ENCODE measurements around the gene SOCS1. TPM values are rescaled to one million over a fixed set of nuclear protein-coding genes. Genes with fewer than 3 reads are reported as not detected.
"Not testable (repeated sequence)": the region's sequence is repeated elsewhere in the genome, so short reads cannot be mapped to it uniquely, and the experiment has no call there.

The SOCS1 gene
- total RNA-seq, 1 experiment from 2014 or later: 2.3 TPM

- DNase-seq (ENCODE audit: low read depth): no peak
Measured at GRCh38 chr16:11231367-11231970, 24.5 kb downstream of the SOCS1 start.

DNA sequence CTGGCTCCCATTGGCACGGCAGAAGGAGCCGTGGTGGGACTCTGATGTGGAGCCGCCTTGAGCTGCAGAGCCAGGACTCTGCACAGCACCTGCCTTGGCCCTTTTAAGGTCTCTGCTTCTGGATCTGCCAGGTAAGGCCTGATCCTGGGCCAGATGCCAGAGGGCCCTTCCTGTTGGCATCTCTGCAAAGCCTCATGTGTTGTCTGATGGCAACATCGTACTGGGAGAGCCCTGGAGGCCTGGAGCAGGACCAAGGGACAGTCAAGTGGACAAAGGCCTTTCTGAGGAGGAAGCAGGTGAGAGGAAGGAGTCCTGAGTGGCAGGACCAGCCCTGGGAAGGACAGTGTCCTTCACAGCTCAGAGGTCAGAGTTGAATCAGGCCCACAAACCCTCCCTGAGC, 26.1 kb downstream of the SOCS1 start:
- DNase-seq (ENCODE audit: low read depth): no peak

DNA sequence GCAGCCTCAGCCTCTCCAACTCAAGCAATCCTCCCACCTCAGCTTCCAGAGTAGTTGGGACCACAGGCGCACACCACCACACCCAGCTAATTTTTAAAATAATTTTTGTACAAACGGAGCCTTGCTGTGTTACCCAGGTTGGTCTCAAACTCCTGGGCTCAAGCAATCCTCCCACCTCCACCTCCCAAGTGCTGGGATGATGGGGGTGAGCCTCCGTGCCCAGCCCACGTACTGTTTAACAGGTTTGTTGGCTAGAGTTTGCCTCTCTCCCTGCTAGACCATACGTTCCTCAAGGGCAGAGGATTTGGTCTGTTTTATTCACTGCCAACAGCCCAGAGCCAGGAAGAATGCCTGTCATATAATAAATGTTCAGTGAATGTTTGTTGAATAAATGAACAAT, 26.6 kb downstream of the SOCS1 start:
- DNase-seq (ENCODE audit: low read depth): no peak

DNA sequence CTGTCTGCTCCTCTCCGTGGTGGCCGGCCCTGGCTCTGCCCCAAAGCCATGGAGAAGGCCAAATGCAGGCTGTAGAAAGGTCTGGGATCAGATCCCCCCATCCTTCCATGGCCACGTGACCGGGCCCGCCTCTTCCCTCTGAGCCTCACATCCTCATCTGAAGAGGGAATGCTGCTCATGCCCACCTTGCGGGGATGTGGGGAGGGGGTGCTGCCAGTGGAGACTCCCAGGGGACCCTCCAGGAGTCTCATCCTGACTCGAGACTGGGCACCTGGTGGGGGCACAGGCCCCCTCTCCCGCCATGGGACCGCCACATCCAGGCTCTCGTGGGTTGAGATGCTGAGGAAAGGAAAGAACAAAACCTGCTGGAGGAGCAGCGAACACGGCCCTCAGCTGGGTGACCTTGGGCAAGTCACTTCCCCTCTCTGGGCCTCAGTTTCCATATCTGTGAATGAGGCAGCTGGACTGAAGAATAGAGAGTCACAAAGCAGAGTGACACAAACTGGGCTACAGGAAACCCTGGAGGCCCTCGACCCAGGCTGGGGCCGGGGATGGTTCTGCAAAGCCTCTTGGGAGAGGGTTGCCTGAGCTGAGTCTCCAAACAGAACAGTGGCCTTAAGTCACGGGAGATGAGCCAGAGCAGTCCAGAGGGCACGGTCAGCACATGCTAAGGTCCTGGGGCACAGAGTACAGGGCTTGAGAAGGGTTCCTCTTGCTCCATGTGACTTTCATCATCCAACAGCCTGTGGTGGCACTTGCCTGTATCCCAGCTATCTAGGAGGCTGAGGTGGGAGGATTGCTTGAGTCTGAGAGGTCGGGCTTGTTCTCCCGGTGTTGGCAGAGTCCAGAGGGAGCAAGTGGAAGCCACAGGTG, 30.1 kb downstream of the SOCS1 start:
- no peak for DNase-seq (ENCODE audit: low read depth)

GRCh38 chr16:11224894-11225676, 30.9 kb downstream of the SOCS1 start:
- DNase-seq (ENCODE audit: low read depth): no peak

DNA sequence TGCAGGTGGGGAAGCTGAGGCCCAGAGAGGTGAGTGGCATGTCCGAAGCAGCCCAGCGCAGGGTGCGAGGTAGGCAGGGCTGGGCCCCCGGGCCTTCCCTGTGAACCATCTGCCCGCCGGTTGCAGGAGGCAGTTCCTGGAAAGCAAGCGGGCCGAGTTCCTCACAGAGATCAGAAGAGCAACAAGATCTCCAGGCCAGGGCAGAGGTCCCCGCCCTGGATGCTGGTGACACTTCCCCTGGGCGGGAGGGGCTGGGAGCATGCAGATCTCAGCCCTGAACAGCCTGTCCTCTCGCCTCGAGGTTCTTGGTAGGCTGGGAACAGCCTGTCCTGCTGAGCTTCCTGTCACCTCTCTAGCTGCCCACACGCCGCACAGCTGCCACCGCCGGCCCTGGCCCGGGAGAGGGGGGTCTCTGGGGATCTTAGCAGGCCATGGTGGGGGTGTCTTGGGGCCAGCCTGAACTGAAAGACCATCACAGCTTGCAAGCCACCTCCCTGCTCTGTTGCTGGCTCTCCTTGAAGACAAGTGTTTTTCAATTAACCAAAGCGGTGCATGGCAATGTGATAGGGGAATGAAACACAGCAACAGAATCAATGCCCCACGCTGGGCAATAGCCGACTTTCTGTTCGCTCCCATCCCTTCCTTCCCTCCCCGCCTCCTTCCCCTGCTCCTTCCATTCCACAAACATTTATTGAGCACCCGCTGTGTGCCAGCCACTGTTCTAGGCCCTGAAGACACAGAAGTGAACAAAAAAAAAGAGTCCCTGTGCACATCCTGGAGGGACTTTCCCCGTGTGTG, 31.7 kb downstream of the SOCS1 start:
- DNase-seq (ENCODE audit: low read depth): no peak

GRCh38 chr16:11220507-11220906, 35.5 kb downstream of the SOCS1 start:
- DNase-seq (ENCODE audit: low read depth): not testable (repeated sequence)

DNA sequence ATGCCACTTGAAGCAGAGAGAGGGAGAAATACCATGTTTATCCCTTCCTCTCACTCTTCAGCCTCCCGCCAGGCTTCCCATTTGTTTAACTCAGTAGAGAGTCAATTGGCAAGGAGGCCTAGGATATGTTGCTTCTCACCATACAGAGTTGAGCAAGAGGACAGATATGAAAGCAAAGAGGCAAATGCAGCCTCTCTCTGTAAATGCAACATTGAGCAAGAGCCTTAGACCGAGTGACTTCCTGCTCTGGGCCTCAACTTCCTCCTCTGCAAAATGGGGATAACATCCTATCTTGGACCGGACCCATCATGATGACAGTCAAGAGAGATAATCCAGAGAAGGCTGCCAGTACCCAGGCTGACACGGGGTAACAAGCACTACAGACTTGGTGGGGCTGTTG, 36.8 kb downstream of the SOCS1 start:
- DNase-seq (ENCODE audit: low read depth): no peak

DNA sequence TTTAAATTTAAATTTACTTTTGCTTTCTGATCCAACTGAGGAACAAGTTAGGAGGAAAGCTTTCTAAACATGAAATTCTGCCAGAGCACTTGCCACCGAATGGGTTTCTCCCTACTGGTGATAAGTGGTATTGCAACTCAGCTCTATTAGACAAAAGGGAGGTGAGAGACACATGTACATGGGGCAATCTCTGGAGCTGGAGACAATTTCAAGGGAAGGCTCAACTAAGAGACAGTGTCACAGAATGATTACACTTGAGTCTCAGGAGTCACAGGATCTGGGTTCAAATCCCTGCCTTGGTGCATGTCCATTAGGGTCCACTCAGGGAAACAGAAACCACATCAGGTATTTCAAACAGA, 37.4 kb downstream of the SOCS1 start:
- no peak for DNase-seq (ENCODE audit: low read depth)

DNA sequence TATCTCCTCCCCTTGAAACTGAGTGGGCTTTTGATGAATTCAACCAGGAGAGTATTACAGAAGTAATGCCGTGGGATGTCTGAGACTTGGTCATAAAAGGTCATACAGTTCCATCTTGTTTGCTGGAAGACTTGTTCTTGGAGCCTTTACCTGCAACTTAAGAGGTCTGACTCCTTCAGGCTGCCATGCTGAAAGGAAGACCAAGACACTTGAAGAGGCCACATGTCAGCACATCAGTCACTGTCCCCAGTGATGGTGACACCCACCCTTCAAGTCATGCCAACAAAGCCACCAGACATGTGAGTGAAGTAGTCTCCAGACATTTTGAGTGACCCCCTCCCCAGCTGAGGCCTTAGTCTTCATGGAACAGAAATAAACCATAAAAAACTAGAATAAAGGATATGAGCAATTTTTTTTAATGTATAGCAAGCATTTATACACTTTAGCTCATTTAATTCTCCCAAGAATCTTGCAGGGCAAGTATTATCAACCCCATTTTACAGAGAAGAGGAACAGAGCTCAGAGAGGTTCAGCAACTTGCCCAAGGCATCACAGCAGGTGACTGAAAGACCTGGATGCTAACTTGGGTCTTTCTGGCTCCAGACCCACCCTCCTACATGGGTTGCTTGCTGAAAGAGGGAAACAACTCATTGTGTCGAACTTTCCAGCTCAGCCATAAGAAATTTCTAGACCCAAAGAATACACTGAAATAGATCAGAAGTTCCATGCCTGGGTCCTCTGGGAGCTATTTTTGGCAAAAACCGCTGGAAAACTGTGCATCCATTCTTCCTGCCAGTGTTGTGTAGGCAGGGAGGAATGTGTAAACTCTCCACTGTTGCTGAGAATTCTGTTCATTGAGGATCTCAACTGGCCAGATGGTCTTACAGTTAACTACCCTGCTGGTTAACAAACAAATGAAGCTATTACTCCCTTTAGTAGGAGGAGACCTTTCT, 38.1 kb downstream of the SOCS1 start:
- DNase-seq (ENCODE audit: low read depth): no peak

- DNase-seq (ENCODE audit: low read depth): no peak
Measured at GRCh38 chr16:11215935-11216556, 40.0 kb downstream of the SOCS1 start.

GRCh38 chr16:11213799-11214198, 42.2 kb downstream of the SOCS1 start:
- no peak for DNase-seq (ENCODE audit: low read depth)

- no peak for DNase-seq (ENCODE audit: low read depth)
Measured at GRCh38 chr16:11213373-11213772, 42.6 kb downstream of the SOCS1 start.

GRCh38 chr16:11212798-11213196, 43.2 kb downstream of the SOCS1 start:
- DNase-seq (ENCODE audit: low read depth): no peak

GRCh38 chr16:11211977-11212797, 43.8 kb downstream of the SOCS1 start:
- DNase-seq (ENCODE audit: low read depth): no peak

GRCh38 chr16:11211061-11211976, 44.7 kb downstream of the SOCS1 start:
- no peak for DNase-seq (ENCODE audit: low read depth)

DNA sequence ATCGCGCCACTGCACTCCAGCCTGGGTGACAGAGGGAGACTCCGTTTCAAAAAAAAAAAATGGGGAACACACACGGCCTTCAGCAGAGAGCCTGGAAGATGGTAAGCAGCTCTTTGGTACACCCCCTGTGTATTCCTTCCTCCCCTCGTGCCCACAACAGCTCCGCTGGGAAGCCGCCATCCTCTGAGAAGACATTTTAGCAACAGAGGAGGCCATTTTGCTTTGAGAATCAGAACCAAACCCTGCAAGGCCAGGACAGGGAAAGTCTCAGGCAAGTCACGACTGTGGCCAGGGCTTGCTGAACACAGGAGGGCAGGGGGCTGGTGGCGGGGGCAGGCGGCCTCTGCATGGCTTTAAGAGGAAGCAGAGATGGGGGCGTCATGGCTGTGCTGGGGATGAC, 45.7 kb downstream of the SOCS1 start:
- no peak for DNase-seq (ENCODE audit: low read depth)

Measured in HT1080 (cell line).